HEK293 (cell line): ENCODE data around the gene NLGN3.

Source experiments
- KLF10 ChIP-seq: fragments of 450-650 bp; IDR thresholded peaks from 2 replicates; pipeline ENCODE4 v1.5.1; 2018; ENCODE audit warnings: missing biosample characterization, mild to moderate bottlenecking, missing genetic modification characterization
- TRIM28 ChIP-seq: IDR thresholded peaks from 2 replicates; pipeline ENCODE4 v1.6.1; 2011; ENCODE audit warnings: low read length, control low read depth, borderline replicate concordance
- ZFP69B ChIP-seq: fragments of 450-650 bp; formaldehyde crosslinking; IDR thresholded peaks from 2 replicates; pipeline ENCODE4 v1.5.1; 2016; ENCODE audit warnings: missing biosample characterization, missing genetic modification characterization
- ZNF24 ChIP-seq: fragments of 450-650 bp; formaldehyde crosslinking; IDR thresholded peaks from 2 replicates; pipeline ENCODE4 v1.5.1; 2016; ENCODE audit warnings: missing biosample characterization, missing genetic modification characterization
- ZNF274 ChIP-seq, 2 experiments: fragments of 200-500 bp in 1 of 2; fragments of 450-650 bp in 1 of 2; sonication (Bioruptor generic) in 1 of 2; formaldehyde crosslinking in 1 of 2; IDR thresholded peaks; 2 replicates each; pipeline versions ENCODE4 v1.5.1 to v1.6.1; 2014 to 2016; ENCODE audit warnings: borderline replicate concordance in 1 of 2, inconsistent platforms in 1 of 2, low read length in 1 of 2, missing biosample characterization in 1 of 2, missing genetic modification characterization in 1 of 2
- ZNF302 ChIP-seq: fragments of 450-650 bp; formaldehyde crosslinking; IDR thresholded peaks from 2 replicates; pipeline ENCODE4 v1.5.1; 2016; ENCODE audit warnings: missing biosample characterization, missing genetic modification characterization, low read depth
- ZNF558 ChIP-seq: fragments of 450-650 bp; formaldehyde crosslinking; IDR thresholded peaks from 2 replicates; pipeline ENCODE4 v1.5.1; 2016; ENCODE audit warnings: missing biosample characterization, missing genetic modification characterization
- ZNF626 ChIP-seq: fragments of 450-650 bp; sonication (Bioruptor Pico); formaldehyde crosslinking; IDR thresholded peaks from 2 replicates; pipeline ENCODE4 v1.5.1; 2018; ENCODE audit warnings: missing biosample characterization, missing genetic modification characterization, inconsistent platforms
- ZNF768 ChIP-seq: fragments of 450-650 bp; formaldehyde crosslinking; IDR thresholded peaks from 2 replicates; pipeline ENCODE4 v1.5.1; 2018; ENCODE audit warnings: missing biosample characterization, mild to moderate bottlenecking, missing genetic modification characterization
- ZNF843 ChIP-seq: fragments of 450-650 bp; formaldehyde crosslinking; IDR thresholded peaks from 2 replicates; pipeline ENCODE4 v1.5.1; 2016; ENCODE audit warnings: missing biosample characterization, missing genetic modification characterization
- TF ChIP-seq, protein P1 (sequence below): fragments of 450-650 bp; formaldehyde crosslinking; conservative IDR thresholded peaks from 2 replicates; pipeline ENCODE4 v1.5.1; 2016; ENCODE audit warnings: low read depth, missing biosample characterization, missing genetic modification characterization
- TF ChIP-seq, protein P2 (sequence below): fragments of 450-650 bp; formaldehyde crosslinking; IDR thresholded peaks from 2 replicates; pipeline ENCODE4 v1.5.1; 2016; ENCODE audit warnings: missing biosample characterization, missing genetic modification characterization
- TF ChIP-seq, protein P3 (sequence below): IDR thresholded peaks from 2 replicates; pipeline ENCODE4 v1.6.1; 2011; ENCODE audit warnings: mild to moderate bottlenecking, low read depth, low read length, borderline replicate concordance

DNA sequence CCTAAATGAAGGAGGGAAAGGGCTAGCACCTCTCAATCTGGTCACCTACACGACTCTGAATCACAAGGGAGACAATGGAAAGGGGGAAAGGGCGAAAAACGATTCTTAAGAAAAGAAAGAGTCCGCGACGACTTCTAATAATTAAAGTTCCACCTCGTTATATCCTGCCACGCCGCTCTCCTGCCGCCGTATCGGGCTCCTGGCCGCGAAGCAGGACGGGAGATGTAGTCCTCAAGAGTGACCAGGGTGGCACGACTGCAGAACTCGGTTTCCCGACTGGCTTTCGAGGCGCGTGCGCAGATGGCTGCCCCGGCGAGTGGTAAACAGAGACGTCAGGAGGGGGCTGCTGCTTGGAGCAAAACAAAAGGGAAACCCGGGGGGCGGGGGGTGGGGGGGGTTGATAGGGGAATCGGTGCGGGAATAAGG lies 49.1 kb upstream of the NLGN3 start, which contains the start of gene FOXO4:
- no peak for TF ChIP-seq ZNF274 (IDR thresholded peaks at IDR 0.05; ENCODE audit: low read length)
- TF ChIP-seq ZNF274 (tag by site-specific recombination; IDR thresholded peaks at IDR 0.05; ENCODE audit: borderline replicate concordance) = no peak
- TF ChIP-seq ZFP69B (tag by site-specific recombination) = no peak
- TF ChIP-seq, protein P1, sequence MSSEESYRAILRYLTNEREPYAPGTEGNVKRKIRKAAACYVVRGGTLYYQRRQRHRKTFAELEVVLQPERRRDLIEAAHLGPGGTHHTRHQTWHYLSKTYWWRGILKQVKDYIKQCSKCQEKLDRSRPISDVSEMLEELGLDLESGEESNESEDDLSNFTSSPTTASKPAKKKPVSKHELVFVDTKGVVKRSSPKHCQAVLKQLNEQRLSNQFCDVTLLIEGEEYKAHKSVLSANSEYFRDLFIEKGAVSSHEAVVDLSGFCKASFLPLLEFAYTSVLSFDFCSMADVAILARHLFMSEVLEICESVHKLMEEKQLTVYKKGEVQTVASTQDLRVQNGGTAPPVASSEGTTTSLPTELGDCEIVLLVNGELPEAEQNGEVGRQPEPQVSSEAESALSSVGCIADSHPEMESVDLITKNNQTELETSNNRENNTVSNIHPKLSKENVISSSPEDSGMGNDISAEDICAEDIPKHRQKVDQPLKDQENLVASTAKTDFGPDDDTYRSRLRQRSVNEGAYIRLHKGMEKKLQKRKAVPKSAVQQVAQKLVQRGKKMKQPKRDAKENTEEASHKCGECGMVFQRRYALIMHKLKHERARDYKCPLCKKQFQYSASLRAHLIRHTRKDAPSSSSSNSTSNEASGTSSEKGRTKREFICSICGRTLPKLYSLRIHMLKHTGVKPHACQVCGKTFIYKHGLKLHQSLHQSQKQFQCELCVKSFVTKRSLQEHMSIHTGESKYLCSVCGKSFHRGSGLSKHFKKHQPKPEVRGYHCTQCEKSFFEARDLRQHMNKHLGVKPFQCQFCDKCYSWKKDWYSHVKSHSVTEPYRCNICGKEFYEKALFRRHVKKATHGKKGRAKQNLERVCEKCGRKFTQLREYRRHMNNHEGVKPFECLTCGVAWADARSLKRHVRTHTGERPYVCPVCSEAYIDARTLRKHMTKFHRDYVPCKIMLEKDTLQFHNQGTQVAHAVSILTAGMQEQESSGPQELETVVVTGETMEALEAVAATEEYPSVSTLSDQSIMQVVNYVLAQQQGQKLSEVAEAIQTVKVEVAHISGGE = no peak
- no peak for TF ChIP-seq ZNF843
- TF ChIP-seq KLF10 (tag by site-specific recombination) = no peak
- no peak for TF ChIP-seq ZNF24 (tag by site-specific recombination)
- no peak for TF ChIP-seq ZNF626 (tag by site-specific recombination)
- no peak for TF ChIP-seq ZNF768 (tag by site-specific recombination)
- TF ChIP-seq, protein P2, sequence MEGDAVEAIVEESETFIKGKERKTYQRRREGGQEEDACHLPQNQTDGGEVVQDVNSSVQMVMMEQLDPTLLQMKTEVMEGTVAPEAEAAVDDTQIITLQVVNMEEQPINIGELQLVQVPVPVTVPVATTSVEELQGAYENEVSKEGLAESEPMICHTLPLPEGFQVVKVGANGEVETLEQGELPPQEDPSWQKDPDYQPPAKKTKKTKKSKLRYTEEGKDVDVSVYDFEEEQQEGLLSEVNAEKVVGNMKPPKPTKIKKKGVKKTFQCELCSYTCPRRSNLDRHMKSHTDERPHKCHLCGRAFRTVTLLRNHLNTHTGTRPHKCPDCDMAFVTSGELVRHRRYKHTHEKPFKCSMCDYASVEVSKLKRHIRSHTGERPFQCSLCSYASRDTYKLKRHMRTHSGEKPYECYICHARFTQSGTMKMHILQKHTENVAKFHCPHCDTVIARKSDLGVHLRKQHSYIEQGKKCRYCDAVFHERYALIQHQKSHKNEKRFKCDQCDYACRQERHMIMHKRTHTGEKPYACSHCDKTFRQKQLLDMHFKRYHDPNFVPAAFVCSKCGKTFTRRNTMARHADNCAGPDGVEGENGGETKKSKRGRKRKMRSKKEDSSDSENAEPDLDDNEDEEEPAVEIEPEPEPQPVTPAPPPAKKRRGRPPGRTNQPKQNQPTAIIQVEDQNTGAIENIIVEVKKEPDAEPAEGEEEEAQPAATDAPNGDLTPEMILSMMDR (tag by site-specific recombination) = no peak
- TF ChIP-seq ZNF558 (tag by site-specific recombination) = no peak
- TF ChIP-seq, protein P3, sequence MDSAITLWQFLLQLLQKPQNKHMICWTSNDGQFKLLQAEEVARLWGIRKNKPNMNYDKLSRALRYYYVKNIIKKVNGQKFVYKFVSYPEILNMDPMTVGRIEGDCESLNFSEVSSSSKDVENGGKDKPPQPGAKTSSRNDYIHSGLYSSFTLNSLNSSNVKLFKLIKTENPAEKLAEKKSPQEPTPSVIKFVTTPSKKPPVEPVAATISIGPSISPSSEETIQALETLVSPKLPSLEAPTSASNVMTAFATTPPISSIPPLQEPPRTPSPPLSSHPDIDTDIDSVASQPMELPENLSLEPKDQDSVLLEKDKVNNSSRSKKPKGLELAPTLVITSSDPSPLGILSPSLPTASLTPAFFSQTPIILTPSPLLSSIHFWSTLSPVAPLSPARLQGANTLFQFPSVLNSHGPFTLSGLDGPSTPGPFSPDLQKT = no peak
- TF ChIP-seq ZNF302 (tag by site-specific recombination) = no peak
- no peak for TF ChIP-seq TRIM28
